Cardiac atrium fibroblast (primary cell): Measurements from ENCODE around the gene PLEKHB1. TPM values are rescaled to one million over a fixed set of nuclear protein-coding genes. Genes with fewer than 3 reads are reported as not detected.

Experiments used
- total RNA-seq: library from RNA; depleted of rRNA; stranded (reverse); fragments of >200 nt; gene quantifications from 2 replicates; pipeline ENCODE4 v1.2.3, GENCODE V29; 2015

The PLEKHB1 gene
- 0.81 TPM in 1 of 2 replicates, not detected in the other for total RNA-seq

DNA sequence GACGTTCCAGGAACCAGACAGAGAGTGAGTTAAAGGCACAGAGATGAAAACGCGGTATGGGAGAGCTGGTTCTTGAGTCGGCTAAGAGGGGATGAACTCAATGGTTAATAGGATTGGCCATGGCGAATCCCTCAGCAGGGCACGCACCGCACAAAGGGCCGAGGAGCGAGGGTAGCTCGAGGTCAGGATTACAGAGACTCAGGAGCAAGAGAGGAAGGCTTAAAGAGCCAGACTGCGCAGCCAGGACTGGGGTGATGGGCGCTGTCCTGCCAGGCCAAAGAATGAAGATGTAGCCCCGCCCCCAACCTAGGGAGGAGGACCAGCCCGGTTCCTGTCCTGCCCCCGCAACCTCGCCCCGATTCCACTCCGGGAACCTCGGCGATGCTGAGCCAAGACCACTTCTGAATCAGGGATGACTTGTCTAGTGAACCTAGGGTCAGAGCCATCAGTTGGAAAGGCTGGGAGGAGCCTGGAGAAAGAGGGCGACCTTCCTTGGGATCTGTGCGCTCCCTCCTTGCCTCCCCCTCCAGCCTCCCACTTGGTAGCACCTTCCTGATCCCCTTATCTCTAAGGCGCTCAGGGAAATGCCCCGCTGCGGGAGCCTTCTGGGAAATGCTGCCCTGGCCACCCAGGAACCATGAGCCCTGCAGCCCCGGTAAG, at the start of gene PLEKHB1:
Gene PLEKHB1 (plus strand): TSS at position 610 of the 660 bp plus-strand sequence. CDS start 28 bp downstream, at position 638.

GRCh38 chr11:73597956-73598718, 48.2 kb upstream of the PLEKHB1 start, which contains the start of gene FAM168A:
TSS of gene FAM168A (minus strand) at chr11:73598112. CDS start at chr11:73468474, 129,638 bp downstream.

Other genes with a start within 250 kb of the PLEKHB1 start
- gene FAM168A, start 48.5 kb upstream of the PLEKHB1 start, total RNA-seq = 21.3 and 25.1 TPM in 2 replicates
- 124 and 129 TPM in 2 replicates for gene RAB6A, start 114.5 kb downstream of the PLEKHB1 start, total RNA-seq
- gene MRPL48, start 141.3 kb downstream of the PLEKHB1 start, total RNA-seq = 17.2 and 17.9 TPM in 2 replicates
- 67.9 and 72.2 TPM in 2 replicates for gene COA4, start 230.3 kb downstream of the PLEKHB1 start, total RNA-seq
- gene PAAF1, start 230.4 kb downstream of the PLEKHB1 start, total RNA-seq = 8.3 and 11.7 TPM in 2 replicates